K562 (cell line): ENCODE measurements around the gene MRPL28. TPM values are rescaled to one million over a fixed set of nuclear protein-coding genes. Genes with fewer than 3 reads are reported as not detected.
A peak's percentile ranks its signal among the peaks of the same experiment; 100 is the strongest.

ENCODE experiments used
- BHLHE40 ChIP-seq: IDR thresholded peaks from 2 replicates; pipeline ENCODE4 v1.6.1; 2011; ENCODE audit warnings: low read length, improper control_type of control experiment
- COPS2 ChIP-seq: fragments of 450-650 bp; conservative IDR thresholded peaks from 2 replicates; pipeline ENCODE4 v1.6.1; 2016; ENCODE audit warnings: mild to moderate bottlenecking, moderate library complexity
- EGR1 ChIP-seq: fragments of 450-650 bp; conservative IDR thresholded peaks from 2 replicates; pipeline ENCODE4 v1.6.1; 2017; ENCODE audit warnings: mild to moderate bottlenecking
- GTF3C2 ChIP-seq: IDR thresholded peaks from 3 replicates; pipeline ENCODE4 v1.6.1; 2011; ENCODE audit warnings: borderline replicate concordance, mild to moderate bottlenecking, moderate library complexity; ENCODE audit not compliant: insufficient read length; ENCODE audit errors: extremely low read depth
- KAT7 ChIP-seq: sonication (generic); formaldehyde crosslinking; IDR thresholded peaks from 2 replicates; pipeline ENCODE4 v1.8.0; 2022; ENCODE audit warnings: missing genetic modification reagents, mild to moderate bottlenecking, borderline replicate concordance
- L3MBTL2 ChIP-seq: fragments of 450-650 bp; IDR thresholded peaks from 2 replicates; pipeline ENCODE4 v1.6.1; 2016; ENCODE audit warnings: mild to moderate bottlenecking, moderate library complexity
- MAFK ChIP-seq: IDR thresholded peaks from 2 replicates; pipeline ENCODE4 v1.6.1; 2011; ENCODE audit warnings: low read length, improper control_type of control experiment
- MAX ChIP-seq: sonication (generic); formaldehyde crosslinking; IDR thresholded peaks from 2 replicates; pipeline ENCODE4 v1.9.0; 2022; ENCODE audit warnings: mild to moderate bottlenecking, missing genetic modification reagents
- MCM7 ChIP-seq, 2 experiments: fragments of 450-650 bp; IDR thresholded peaks; 2 replicates each; pipeline ENCODE4 v1.6.1; 2016 to 2018
- MTA1 ChIP-seq: fragments of 450-650 bp; IDR thresholded peaks from 2 replicates; pipeline ENCODE4 v1.6.1; 2017; ENCODE audit warnings: borderline replicate concordance
- MYC ChIP-seq, 2 experiments: fragments of 250-450 bp in 1 of 2; sonication (Bioruptor Pico) in 1 of 2; IDR thresholded peaks; 2 replicates each; pipeline versions ENCODE4 v1.5.1 to v1.6.1; 2012 to 2021; ENCODE audit warnings: low read depth in 2 of 2, borderline replicate concordance in 1 of 2, improper control_type of control experiment in 1 of 2, low read length in 1 of 2, mild to moderate bottlenecking in 1 of 2, moderate library complexity in 1 of 2
- NFRKB ChIP-seq: fragments of 450-650 bp; IDR thresholded peaks from 2 replicates; pipeline ENCODE4 v1.6.1; 2016; ENCODE audit warnings: low read depth
- POLR2G ChIP-seq: fragments of 200-400 bp; formaldehyde crosslinking; IDR thresholded peaks from 2 replicates; pipeline ENCODE4 v1.6.1; 2017; ENCODE audit warnings: low read depth, mild to moderate bottlenecking, antibody characterized with exemption, low read length, moderate library complexity
- RHOXF2B ChIP-seq: fragments of 250-450 bp; sonication (Bioruptor Pico); conservative IDR thresholded peaks from 2 replicates; pipeline ENCODE4 v1.5.1; 2021
- TCF7L2 ChIP-seq: fragments of 150-350 bp; IDR thresholded peaks from 2 replicates; pipeline ENCODE4 v1.6.1; 2016; ENCODE audit warnings: low read depth, mild to moderate bottlenecking, low read length, moderate library complexity
- ZBTB33 ChIP-seq: sonication (generic); formaldehyde crosslinking; IDR thresholded peaks from 2 replicates; pipeline ENCODE4 v1.8.1; 2023; ENCODE audit warnings: mild to moderate bottlenecking, missing genetic modification reagents
- ZNF143 ChIP-seq: sonication (generic); formaldehyde crosslinking; IDR thresholded peaks from 2 replicates; pipeline ENCODE4 v1.9.0; 2022; ENCODE audit warnings: mild to moderate bottlenecking, missing genetic modification reagents
- ZNF184 ChIP-seq: sonication (generic); formaldehyde crosslinking; IDR thresholded peaks from 2 replicates; pipeline ENCODE4 v1.5.0; 2020; ENCODE audit warnings: missing genetic modification reagents
- ZNF253 ChIP-seq: fragments of 250-450 bp; sonication (Bioruptor Pico); conservative IDR thresholded peaks from 2 replicates; pipeline ENCODE4 v1.6.1; 2021; ENCODE audit warnings: mild to moderate bottlenecking
- ZNF584 ChIP-seq: fragments of 200-800 bp; sonication (Bioruptor generic); IDR thresholded peaks from 2 replicates; pipeline ENCODE4 v1.6.1; 2016; ENCODE audit warnings: low read depth, mild to moderate bottlenecking, missing genetic modification characterization, missing compliant biosample characterization
- ZSCAN29 ChIP-seq: fragments of 450-650 bp; IDR thresholded peaks from 2 replicates; pipeline ENCODE4 v1.6.1; 2017
- polyA plus RNA-seq, 8 experiments: library from polyadenylated mRNA; depleted of rRNA in 4 of 8; stranded (reverse) in 5 of 8; unstranded in 3 of 8; fragments of >200 nt; fragmentation: Nextera tagmentation in 2 of 8; fragmentation: Illumina TruSeq in 1 of 8; extraction: Ambion mirVana in 2 of 8; extraction: Trizol in 1 of 8; gene quantifications; 2 replicates each; pipeline versions ENCODE4 v1.2.1 to v1.2.3, GENCODE V29; 2011 to 2014; ENCODE audit warnings: inconsistent platforms in 1 of 8, missing spikeins in 1 of 8
- total RNA-seq, 7 experiments: library from RNA; depleted of rRNA in 6 of 7; stranded (reverse); fragments of >200 nt in 6 of 7; fragmentation: Illumina TruSeq in 2 of 7; extraction: Trizol in 2 of 7; gene quantifications; 2 replicates each; pipeline versions ENCODE4 v1.2.1 to v1.2.3, GENCODE V29; 2011 to 2021; ENCODE audit warnings: low replicate concordance in 1 of 7
- TF ChIP-seq, protein P1 (sequence below), 2 experiments: fragments of 450-650 bp; conservative IDR thresholded peaks; 2 replicates each; pipeline ENCODE4 v1.6.1; 2017; ENCODE audit warnings: mild to moderate bottlenecking in 2 of 2, moderate library complexity in 2 of 2

MRPL28 gene
- total and polyA plus RNA-seq, 9 of the 15 experiments (the other 6 are each of a cell fraction or from before 2014, with no cell fraction given), result 2.5 to 323 (median 175) TPM

GRCh38 chr16:336269-336668 is 34.1 kb downstream of the MRPL28 start (continued):
- peak; percentile 32; the same call in 1 of the 2 replicates for TF ChIP-seq BHLHE40
- TF ChIP-seq L3MBTL2, result peak; percentile 23; the same call in 1 of the 2 replicates
- TF ChIP-seq MAX, result peak; percentile 70
- no peak for TF ChIP-seq MTA1
- no peak for TF ChIP-seq KAT7
- TF ChIP-seq POLR2G, result no peak
- TF ChIP-seq TCF7L2, result no peak
- TF ChIP-seq ZNF584 (CRISPR knock-in tag), result no peak
- TF ChIP-seq ZSCAN29, result no peak
- TF ChIP-seq ZNF184 (CRISPR knock-in tag), result no peak
- no peak for TF ChIP-seq COPS2
- no peak for TF ChIP-seq MYC (IDR thresholded peaks at IDR 0.05; ENCODE audit: low read depth, low read length)
- no peak for TF ChIP-seq MYC (CRISPR knock-in tag; IDR thresholded peaks at IDR 0.05; ENCODE audit: borderline replicate concordance, low read depth)
- TF ChIP-seq RHOXF2B, result no peak
- TF ChIP-seq NFRKB, result no peak
- TF ChIP-seq MCM7 (IDR thresholded peaks at IDR 0.05), result no peak
- TF ChIP-seq EGR1, result no peak
- TF ChIP-seq ZNF253 (CRISPR knock-in tag), result no peak
- no peak for TF ChIP-seq ZNF143
- TF ChIP-seq GTF3C2, result no peak
- TF ChIP-seq ZBTB33 (CRISPR knock-in tag), result peak; percentile 3; the same call in 1 of the 2 replicates
- TF ChIP-seq MAFK, result no peak
- TF ChIP-seq, protein P1, sequence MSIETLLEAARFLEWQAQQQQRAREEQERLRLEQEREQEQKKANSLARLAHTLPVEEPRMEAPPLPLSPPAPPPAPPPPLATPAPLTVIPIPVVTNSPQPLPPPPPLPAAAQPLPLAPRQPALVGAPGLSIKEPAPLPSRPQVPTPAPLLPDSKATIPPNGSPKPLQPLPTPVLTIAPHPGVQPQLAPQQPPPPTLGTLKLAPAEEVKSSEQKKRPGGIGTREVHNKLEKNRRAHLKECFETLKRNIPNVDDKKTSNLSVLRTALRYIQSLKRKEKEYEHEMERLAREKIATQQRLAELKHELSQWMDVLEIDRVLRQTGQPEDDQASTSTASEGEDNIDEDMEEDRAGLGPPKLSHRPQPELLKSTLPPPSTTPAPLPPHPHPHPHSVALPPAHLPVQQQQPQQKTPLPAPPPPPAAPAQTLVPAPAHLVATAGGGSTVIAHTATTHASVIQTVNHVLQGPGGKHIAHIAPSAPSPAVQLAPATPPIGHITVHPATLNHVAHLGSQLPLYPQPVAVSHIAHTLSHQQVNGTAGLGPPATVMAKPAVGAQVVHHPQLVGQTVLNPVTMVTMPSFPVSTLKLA (conservative IDR thresholded peaks at IDR 0.05), result peak in 1 of 2 experiments; percentile 31; a peak in 2 of 4 replicates
